Activated T-cell treated with anti-CD3 and anti-CD28 coated beads, Interleukin-2, amount 50 U/mL, for 1 hour (primary cell): ENCODE measurements around the gene UBAC2.

Experiments used
- DNase-seq: peaks from one replicate; pipeline ENCODE4 v3.0.0-alpha.2; 2020

The UBAC2 gene, protein sequence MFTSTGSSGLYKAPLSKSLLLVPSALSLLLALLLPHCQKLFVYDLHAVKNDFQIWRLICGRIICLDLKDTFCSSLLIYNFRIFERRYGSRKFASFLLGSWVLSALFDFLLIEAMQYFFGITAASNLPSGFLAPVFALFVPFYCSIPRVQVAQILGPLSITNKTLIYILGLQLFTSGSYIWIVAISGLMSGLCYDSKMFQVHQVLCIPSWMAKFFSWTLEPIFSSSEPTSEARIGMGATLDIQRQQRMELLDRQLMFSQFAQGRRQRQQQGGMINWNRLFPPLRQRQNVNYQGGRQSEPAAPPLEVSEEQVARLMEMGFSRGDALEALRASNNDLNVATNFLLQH

DNA sequence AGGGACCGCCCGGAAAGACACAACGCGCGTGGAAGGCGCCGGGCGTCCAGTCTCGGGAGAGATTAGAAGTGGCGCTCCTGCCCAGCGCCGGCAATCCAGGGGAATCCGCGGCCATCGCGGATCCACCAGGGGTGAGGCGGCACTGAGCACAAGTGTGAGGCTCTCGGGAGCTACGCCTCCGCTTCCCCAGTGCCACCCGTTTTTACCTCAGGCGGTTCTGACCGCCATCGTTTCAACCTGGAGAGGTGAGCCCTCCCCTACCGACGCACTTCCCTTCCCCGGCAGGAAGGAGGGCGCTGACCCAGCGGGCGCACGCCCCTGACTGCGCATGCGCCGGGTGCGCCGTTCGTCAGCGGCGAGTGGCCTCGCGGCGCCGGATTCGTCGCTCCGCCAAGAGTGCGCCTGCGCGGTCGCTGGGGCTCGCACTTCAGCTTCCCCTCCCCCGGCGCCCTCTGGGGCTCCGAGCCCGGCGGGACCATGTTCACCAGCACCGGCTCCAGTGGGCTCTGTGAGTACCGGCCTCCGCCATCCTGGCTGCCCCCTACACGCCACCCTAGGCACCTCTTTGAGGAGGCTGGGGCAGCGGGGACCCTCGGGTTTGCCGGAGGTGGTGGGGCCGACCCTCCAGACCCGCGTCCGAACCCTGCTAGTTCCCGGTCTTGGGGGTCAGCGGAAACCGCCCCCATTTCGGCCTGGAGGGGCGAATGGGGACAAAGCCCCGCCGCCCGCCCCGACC is at the start of gene UBAC2:
Gene UBAC2 (plus strand): TSS at position 423 of the 736 bp plus-strand sequence. CDS start 55 bp downstream, at position 478.
- DNase-seq, result peak; percentile 98

DNA sequence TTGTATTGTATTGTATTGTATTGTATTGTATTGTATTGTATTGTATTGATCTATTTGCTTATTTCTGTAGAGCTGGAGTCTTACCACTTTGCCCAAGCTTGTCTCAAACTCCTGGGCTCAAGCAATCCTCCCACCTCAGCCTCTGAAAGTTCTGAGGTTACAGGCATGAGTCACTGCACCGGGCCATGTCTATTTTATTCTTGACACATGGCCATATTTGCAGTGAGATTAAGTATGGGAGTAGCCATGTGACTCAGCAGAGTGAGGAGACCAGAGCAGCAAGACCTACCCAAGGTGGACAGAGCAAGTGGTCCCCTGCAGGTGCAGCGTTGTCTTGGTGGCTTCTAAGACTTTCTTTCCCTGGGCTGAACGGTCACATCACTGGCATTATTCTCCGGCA is 49.1 kb upstream of the UBAC2 start:
- DNase-seq, result no peak

DNA sequence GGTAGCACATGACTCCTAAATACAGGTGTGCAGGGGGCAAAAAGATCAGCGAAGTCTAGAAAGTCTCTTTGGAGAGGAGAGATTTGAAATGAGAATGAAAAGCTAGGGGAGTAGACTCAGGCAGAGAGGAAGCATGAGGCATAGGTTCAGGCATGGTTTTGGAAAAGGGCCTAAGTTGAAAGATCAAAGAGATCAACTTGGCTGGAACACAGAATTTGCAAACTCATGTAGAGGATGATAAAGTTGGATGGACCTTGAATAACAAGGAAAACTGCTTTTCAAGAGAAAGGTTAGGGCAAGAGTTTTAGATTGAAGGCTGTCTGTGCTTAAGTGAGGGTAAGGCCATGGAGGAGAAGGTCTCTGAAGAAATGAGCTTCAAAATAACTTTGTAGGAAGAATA is 47.4 kb upstream of the UBAC2 start:
- DNase-seq, result no peak

DNA sequence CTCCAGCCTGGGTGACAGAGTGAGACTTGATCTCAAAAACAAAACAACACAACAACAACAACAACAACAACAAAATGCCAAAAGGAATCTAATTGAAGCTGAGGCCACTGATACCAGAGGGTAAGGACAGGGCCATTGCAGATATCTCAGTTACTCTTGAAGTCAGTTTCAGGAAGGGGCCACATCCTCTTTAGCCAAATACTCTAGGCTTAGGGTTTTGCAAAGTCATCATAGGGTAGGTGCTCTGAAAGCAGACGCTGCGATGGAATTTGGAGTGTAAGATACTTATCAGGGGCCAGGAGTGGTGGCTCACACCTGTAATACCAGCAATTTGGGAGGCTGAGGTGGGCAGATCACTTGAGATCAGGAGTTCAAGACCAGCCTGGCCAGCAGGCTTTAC is 46.6 kb upstream of the UBAC2 start:
- no peak for DNase-seq

DNA sequence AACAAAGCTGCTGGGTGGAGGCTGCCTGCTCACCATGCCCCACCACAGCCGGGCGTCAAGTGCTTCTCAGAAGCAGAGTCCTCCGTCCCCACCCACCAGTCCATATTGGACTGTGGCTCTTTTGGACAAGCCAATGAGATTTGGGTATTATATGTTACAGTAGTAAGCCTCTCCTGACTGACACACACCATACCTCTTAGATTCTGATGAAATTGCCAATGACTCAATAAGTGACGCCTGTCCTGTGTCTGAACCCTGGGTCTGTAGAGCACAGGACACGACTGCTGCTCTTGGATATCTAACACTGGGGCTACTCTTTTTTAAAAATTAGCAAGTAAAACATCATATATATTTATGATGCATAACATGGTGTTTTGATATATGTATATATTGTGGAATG is 44.8 kb upstream of the UBAC2 start:
- DNase-seq, result no peak

DNA sequence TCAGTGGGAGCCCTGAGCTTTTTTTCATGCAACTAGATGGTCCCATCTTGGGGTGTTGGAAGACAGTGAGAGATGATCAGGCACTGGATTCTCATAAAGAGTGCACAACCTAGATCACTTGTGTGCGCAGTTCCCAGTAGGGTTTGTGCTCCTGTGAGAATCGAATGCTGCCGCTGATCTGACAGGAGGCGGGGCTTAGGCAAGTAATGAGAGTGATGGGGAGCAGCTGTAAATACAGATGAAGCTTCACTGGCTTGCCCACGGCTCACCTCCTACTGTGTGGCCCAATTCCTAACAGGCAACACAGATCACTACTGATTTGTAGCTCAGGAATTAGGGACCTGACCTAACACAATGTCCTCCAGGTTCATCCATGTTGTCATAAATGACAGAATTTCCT is 43.6 kb upstream of the UBAC2 start:
- DNase-seq, result no peak

DNA sequence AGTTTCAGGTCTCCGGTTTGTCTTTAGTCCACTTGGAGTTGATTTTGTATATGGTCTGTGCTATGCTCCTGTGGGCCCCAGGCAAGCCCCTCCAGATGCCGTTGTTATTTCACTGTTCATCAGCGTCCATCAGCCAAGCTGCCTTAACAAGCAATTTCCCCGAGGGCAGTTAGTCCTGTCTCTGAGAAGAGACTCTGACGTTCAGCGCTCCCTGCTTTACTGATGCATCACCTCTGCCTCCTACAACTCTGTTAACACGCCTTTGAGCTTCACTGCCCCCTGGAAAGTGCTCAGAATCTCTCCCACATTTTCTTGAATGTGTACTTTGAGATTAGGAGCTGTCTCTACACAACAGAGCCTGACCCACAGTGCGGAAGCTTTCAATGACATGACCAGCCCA is 41.8 kb upstream of the UBAC2 start:
- no peak for DNase-seq

DNA sequence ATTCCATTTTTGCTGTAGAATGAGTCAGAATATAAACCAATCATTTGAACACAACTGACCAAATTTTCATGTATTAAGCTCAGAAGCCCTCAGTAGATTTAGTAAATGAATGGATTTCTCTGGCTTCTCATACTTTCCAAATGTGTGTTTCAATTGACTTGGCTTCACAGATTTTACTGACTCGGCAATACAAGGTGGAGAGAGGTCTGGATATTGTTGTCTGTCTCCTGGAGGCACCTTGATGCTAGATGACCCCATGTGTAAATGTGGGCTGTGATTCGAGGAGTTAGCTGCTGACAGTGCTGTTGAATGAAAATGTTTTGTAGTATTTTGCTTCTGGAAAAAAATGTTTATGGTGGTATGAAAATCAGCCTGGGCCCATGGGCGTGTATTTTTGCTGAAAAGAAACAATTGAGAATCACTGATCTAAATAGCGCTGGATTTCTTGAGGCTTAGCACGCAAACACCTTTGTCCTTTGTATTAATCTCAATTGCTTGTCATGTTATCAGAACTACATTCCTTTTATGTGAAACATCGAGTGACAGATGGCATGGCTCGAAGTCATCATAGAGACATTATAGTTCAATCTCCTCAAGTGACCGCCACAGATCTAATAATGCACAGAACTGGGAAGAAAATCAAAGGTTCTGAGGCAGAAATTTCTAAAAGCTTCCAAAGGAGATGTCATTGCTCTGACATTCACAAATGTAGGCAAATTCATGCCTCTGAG is 41.2 kb upstream of the UBAC2 start:
- no peak for DNase-seq

DNA sequence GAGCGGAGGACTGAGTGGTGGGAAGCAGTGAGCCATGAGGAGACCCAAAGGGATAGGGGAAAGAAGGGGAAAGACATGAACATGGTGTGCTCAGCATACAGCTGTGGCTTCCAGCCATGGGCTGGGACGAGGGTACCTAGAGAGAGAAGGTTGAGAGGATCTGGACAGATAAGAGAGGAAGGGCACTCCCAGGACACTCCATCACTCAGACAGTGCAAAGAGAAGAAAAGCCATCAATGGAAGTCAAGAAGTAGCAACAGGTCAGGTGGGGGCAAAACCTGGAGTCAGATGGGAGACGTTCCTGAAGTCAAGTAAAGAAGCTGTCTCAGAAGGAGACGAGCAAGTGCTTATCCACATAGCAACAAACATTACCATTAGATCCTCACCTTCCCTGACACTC is 40.2 kb upstream of the UBAC2 start:
- DNase-seq, result no peak

DNA sequence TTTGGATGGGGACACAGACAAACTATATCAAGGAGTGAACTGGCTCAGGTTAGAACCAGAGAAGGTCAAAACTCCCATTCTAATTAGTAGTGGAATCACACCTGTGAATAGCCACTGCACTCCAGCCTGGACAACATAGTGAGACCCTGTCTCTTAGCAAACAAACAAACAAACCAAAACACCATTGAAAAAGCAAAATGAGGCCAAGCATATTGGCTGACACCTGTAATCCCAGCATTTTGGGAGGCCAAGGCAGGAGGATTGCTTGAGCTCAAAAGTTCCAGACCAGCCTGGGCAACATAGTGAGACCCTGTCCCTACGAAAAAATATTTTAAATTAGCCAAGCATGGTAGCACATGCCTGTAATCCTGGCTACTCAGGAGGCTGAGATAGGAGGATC is 39.1 kb upstream of the UBAC2 start:
- DNase-seq, result no peak

DNA sequence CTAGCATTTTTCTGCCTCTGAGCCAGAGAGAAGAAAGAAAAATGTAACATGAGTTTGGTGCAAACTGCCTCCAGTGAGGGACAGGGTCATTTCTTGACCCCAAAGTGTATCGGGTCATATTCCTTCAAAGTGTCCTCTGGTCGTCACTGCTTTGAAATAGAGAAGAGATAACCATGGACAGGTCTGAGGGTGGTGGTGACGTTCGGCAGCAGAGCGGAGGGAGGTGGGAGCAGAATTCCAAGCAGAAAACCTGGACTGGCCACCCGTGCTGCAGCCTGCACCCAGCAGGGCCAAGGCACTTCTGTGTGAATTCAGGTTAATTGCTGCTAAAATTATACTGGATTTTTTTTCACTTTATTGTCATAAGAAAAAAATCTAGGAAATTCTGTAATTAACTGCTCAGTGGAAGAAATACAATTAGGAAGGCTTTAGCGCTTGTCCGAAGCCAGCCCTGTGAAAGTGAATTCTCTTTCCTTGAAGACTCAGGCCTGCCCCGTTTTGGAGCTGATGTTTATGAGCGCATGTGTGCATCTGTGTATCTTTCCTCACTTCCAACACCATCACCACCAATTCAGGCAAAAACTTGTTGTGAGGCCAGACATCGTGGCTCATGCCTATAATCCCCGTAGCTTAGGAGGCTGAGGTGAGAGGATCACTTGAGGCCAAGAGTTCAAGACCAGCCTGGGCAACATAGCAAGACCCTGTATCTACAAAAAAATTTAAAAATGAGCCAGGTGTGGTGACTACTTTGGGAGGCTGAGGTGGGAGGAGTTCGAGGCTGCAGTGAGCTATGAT is 37.9 kb upstream of the UBAC2 start:
- DNase-seq, result no peak

DNA sequence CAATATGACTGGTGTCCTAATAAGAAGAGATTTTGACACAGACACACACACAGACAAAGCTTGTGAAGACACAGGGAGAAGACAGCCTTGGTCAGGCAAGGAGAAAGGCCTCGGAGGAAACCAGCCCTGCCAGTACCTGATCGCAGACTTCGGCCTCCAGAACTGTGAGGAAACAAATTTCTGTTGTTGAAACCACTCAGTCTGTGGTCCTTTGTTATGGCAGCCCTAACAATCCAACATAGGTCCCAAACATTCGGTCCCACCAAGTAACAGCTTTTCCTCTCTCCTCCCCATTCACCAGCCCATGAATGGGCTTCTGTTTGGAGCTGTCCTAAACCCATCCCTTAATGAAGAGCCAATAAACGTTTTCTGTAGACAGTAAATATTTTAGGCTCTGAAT is 36.4 kb upstream of the UBAC2 start:
- no peak for DNase-seq

DNA sequence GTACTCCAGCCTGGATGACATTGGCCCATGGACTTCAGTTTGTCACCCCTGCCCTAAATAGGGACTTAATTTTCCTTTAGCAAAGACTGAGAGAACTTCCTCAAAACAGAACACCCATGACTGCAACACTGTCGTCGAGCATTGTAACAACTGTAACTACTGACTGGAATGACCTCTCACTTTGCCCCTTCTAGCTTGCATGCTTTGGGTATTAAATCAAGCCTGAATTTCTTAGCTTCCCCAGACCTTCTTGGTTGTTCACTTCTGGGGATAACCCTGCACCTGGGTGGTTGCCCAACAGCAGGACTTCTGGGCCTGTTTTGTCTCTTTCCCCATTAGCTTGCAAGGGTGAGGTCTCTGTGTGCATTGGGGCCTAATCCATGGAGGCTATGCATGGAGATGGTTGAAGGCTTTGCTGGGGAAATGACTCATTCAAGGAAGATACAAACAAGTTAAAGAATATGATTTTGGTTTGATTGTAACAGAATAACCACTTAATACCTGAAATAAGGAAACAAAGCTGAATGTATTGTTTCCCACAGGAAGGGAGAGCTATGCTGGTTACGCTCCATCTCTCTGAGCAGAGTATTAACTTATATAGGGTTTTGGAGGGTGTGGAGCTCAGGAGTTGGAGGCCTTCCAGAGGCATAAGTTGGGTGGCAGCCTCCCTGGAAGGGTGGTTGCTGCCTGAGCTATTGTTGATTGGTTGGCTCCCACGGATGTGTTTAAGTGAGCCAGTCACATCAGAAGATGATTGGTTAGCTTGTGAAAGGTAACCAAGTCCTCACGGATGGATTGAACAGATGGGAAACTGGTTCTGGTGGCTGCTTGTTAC is 34.7 kb upstream of the UBAC2 start:
- no peak for DNase-seq

DNA sequence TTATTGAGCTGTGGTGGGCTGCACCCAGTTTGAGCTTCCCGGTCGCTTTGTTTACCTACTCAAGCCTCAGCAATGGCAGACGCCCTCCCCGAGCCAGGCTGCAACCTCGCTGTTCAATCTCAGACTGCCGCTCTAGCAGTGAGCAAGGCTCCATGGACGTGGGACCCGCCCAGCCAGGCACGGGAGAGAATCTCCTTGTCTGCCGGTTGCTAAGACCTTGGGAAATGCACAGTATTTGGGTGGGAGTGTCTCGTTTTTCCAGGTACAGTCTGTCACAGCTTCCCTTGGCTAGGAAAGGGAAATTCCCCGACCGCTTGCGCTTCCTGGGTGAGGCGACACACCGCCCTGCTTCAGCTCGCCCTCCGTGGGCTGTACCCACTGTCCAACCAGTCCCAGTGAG is 27.7 kb upstream of the UBAC2 start:
- no peak for DNase-seq

DNA sequence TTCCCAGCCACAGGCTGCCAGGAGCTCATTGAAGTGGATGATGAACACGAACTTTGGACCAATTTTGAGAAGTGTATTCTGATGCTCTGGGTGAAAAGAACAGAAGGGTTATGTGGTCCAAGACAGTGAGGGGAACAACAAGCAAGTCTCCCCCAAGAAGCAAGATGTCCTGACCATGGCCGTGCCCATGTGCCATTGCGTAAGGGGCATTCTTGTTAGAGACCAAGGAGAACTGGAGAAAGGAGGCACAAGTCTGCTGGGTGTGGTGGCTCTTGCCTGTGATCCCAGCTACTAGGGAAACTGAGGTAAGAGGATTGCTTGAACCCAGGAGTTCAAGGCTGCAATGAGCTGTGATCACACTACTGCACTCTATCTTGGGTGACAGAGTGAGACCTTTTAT is 27.0 kb upstream of the UBAC2 start:
- DNase-seq, result no peak

DNA sequence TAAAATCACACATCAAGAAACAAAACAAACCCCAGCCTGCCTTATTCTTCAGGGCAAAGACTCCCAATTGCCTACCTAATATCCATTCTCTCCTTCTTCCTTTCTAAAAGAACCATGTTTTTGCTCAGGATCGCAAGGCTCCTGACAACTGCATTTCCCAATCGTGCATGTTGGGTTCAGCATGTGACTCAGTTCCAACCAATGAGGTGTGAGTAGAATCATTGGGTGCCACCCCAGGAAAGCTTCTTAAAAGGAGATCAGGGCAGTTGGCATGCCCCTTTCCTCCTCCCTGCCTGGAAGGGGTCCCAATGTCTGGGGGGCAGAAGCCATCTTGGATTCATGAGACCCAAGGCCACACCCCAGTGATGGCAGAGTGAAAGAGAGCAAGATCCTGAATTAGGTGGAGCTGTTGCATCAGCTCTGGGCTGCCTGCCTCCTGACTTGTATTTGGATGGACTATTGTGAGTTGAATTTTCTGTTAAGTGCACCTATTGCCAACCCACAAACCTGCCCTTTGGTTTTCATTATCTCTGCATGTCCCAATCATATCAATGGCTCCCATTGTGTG is 26.0 kb upstream of the UBAC2 start:
- no peak for DNase-seq

DNA sequence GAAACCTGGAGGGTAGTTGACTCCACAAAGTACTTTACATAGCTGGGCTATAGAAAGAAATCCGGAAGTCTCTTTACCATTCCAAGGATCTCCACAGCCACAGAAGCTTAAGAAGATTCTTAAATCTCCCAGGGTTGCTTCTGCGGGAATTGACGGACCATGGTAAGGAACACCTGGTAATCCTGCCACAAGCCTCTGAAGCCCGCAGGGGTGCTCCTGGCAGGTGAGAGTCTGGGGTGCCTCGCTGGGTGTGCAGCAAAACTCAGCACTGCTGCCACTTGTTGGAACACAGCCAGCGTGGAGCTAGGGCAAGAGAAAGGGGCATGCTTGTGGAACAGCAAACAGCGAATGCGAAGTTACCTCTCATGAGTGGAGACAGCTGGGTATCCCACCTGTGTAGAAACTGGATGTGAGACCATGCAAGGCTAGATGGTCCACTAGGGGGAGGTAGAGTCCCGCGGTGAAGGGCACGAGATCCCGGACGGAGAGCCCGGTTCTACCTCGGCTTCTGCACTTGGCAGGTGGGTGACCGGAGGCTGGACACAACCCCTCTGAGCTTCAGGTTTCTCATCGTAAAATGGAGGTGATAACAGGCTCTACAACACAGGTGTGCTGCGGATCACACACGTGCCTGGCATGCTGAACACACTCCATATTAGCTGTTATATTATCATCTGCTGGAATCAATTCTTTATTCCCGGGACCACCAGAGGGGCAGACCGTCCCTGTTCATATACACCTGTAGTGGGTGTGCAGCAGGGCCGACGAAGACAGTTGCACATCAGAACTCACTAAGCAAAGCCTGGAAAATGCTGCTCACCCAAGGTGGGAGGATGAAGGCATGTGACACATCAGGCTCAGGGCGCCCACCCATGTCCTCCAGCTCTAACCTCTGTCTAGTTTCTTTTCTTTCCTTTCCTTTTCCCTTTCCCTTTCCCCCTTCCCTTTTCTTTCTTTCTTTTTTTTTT is 24.1 kb upstream of the UBAC2 start:
- peak; percentile 77 for DNase-seq

DNA sequence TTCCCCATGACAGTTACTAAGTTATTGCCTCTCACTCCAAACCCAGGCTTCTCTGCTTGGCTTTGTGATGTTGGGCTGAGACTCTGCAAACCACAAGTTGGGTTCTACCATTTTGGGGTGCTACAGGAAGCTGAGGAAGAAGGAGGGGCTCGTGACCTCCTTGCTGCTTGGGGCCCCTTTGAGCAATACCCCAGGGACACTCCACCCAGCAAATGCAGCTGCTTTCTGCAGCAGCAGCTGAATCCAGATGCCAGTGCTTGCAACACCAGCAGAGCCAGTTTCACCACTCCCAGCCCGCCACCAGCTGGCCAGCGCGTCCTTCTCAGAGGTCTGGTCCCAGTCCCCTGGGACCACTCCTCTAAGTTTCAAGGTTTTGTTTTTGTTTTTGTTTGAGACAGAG is 22.0 kb upstream of the UBAC2 start:
- DNase-seq, result no peak

DNA sequence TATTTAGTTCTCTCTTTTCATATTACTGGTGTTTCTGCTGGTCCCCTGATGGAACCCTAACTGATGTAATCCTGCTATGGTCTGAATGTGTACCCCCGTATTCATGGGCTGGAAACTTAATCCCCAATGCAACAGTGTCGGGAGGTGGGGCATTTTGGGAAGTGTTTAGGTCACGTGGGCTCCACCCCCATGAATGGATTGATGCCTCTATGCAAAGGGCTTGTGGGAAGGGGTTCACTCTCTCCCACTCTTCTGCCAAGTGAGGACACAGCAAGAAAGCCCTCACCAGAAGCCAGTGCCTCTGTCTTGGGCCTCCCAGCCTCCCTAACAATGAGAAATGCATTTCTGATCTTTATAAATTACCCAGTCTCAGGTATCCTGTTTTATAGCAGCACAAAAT is 21.2 kb upstream of the UBAC2 start:
- no peak for DNase-seq

DNA sequence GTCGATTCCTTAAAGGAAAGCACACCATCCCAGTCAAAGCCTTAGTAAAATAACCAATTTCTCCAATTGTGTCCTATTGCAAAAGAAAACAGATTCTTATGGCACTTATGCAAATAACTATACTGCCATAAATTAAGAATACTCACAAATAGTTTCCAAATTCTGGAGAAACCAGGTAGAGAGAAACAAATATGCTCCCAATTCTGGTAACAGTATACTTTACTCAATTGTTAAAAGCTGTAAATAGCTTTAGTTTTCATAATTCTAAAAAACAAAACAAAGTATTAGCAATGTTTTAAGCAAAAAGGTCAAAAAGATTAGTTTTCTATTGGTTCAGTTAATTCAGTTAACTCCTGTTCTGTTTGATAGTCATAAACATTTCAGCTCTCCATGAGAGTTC is 18.2 kb upstream of the UBAC2 start:
- no peak for DNase-seq

DNA sequence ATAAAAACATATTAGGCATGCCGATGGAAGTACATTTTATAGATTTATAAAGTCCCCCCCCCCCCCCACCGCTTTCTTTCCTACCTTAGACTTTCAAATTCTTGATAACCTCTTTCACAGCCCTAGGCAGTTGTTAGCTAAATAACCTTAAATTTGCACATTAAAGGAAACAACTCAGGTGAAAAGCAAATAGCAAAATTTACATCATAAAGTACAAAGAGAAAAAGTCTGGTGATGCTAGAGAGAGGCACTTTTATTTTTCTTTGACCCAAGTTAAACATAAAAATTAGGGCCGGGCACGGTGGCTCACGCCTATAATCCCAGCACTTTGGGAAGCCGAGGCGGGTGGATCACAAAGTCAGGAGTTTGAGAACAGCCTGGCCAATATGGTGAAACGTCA is 15.0 kb upstream of the UBAC2 start:
- no peak for DNase-seq
